Activated CD4-positive, alpha-beta memory T cell treated with anti-CD3 and anti-CD28 coated beads for 36 hours (primary cell): ENCODE data around the gene CIC. TPM values are rescaled to one million over a fixed set of nuclear protein-coding genes. Genes with fewer than 3 reads are reported as not detected.
A peak's percentile ranks its signal among the peaks of the same experiment; 100 is the strongest.

Experiments
- CTCF ChIA-PET: fragments of 350-600 bp; sonication (Branson Sonifier 250); formaldehyde crosslinking; loops from one replicate; lab custom pipeline; 2021; ENCODE audit warnings: antibody characterized with exemption, inconsistent platforms; lab: Charles Lee
- POLR2A ChIA-PET: fragments of 350-600 bp; sonication (Branson Sonifier 250); formaldehyde crosslinking; loops from one replicate; lab custom pipeline; 2021; ENCODE audit warnings: antibody characterized with exemption; lab: Charles Lee
- DNase-seq: peaks from one replicate; pipeline ENCODE4 v3.0.0-alpha.2; 2020
- H3K27ac Mint-ChIP-seq: one replicate; pipeline ENCODE4 v1.8.0; 2021; ENCODE audit warnings: mixed read lengths
- H3K27me3 Mint-ChIP-seq: one replicate; pipeline ENCODE4 v1.8.0; 2021; ENCODE audit warnings: mixed read lengths
- H3K36me3 Mint-ChIP-seq: one replicate; pipeline ENCODE4 v1.8.0; 2021; ENCODE audit warnings: mixed read lengths
- H3K4me1 Mint-ChIP-seq: one replicate; pipeline ENCODE4 v1.8.0; 2021; ENCODE audit warnings: low read depth, mixed read lengths
- H3K4me3 Mint-ChIP-seq: one replicate; pipeline ENCODE4 v1.8.0; 2021; ENCODE audit warnings: mild to moderate bottlenecking, mixed read lengths
- H3K9me3 Mint-ChIP-seq: one replicate; pipeline ENCODE4 v1.8.0; 2021; ENCODE audit warnings: mixed read lengths
- intact Hi-C: fragments of 100-400 bp; cut with micrococcal nuclease; formaldehyde crosslinking; loops from one replicate; pipeline ENCODE4 v1.15.1; 2023
- total RNA-seq, 2 experiments: library from RNA; stranded (reverse); gene quantifications; one replicate each; pipeline ENCODE4 v1.2.3, GENCODE V29; 2021

The CIC gene
- total RNA-seq, 2 experiments from 2014 or later: 56.9 to 64.2 TPM

- no peak for DNase-seq
- Mint-ChIP-seq H3K4me1 (peaks cover 42% of the 10 kb centered on the region), H3K4me3 (no peak overlapping the region), H3K9me3 (no peaks in the 10 kb centered on the region), H3K27ac (no peak overlapping the region), H3K27me3 (no peaks in the 10 kb centered on the region), H3K36me3 (peaks cover 23% of the 10 kb centered on the region)
- intact Hi-C loops: no loop called here
- ChIA-PET POLR2A (no interaction called here), CTCF (no interaction called here)
These were observed 3.9 kb downstream of the CIC start for GRCh38 chr19:42272989-42273406.

GRCh38 chr19:42273407-42274064, 4.5 kb downstream of the CIC start:
- H3K4me3 Mint-ChIP-seq: no peak overlapping the region
- H3K36me3 Mint-ChIP-seq: peaks cover 23% of the 10 kb centered on the region
- POLR2A ChIA-PET: no interaction called here
- H3K9me3 Mint-ChIP-seq: no peaks in the 10 kb centered on the region
- peaks cover 46% of the 10 kb centered on the region for H3K4me1 Mint-ChIP-seq
- no peaks in the 10 kb centered on the region for H3K27me3 Mint-ChIP-seq
- intact Hi-C loops: no loop called here
- DNase-seq: no peak
- CTCF ChIA-PET: no interaction called here
- H3K27ac Mint-ChIP-seq: no peak overlapping the region

GRCh38 chr19:42274065-42274682, 5.1 kb downstream of the CIC start:
- Mint-ChIP-seq H3K9me3 (no peaks in the 10 kb centered on the region), H3K36me3 (peaks cover 23% of the 10 kb centered on the region), H3K27ac (no peak overlapping the region), H3K4me1 (peaks cover 53% of the 10 kb centered on the region), H3K4me3 (no peak overlapping the region), H3K27me3 (no peaks in the 10 kb centered on the region)
- ChIA-PET CTCF (interaction anchor here (1.2 to 7.0 kb wide), 2 partner anchors 30 to 165 kb away, joined by 3 to 107 read pairs; partner anchors contain the start of gene GSK3A), POLR2A (no interaction called here)
- no peak for DNase-seq
- intact Hi-C loops: no loop called here

- H3K4me3 Mint-ChIP-seq: no peak overlapping the region
These were observed 6.1 kb downstream of the CIC start for GRCh38 chr19:42275103-42275502.

GRCh38 chr19:42275517-42275916, 6.5 kb downstream of the CIC start:
- H3K27ac Mint-ChIP-seq: no peak overlapping the region
- no peak overlapping the region for H3K4me3 Mint-ChIP-seq
- POLR2A ChIA-PET: no interaction called here
- intact Hi-C loops: no loop called here
- no peaks in the 10 kb centered on the region for H3K27me3 Mint-ChIP-seq
- DNase-seq: no peak
- CTCF ChIA-PET: interaction anchor here (1.2 to 7.0 kb wide), 2 partner anchors 32 to 166 kb away, joined by 3 to 107 read pairs; partner anchors contain the start of gene GSK3A
- peaks cover 56% of the 10 kb centered on the region for H3K4me1 Mint-ChIP-seq
- no peaks in the 10 kb centered on the region for H3K9me3 Mint-ChIP-seq
- H3K36me3 Mint-ChIP-seq: peaks cover 25% of the 10 kb centered on the region

More at GRCh38 chr19:42275103-42275502, 6.1 kb downstream of the CIC start:
- H3K27me3 Mint-ChIP-seq: no peaks in the 10 kb centered on the region
- DNase-seq: no peak
- no peak overlapping the region for H3K27ac Mint-ChIP-seq
- POLR2A ChIA-PET: no interaction called here
- peaks cover 59% of the 10 kb centered on the region for H3K4me1 Mint-ChIP-seq
- intact Hi-C loops: no loop called here
- CTCF ChIA-PET: interaction anchor here (1.2 to 7.0 kb wide), 2 partner anchors 31 to 166 kb away, joined by 3 to 107 read pairs; partner anchors contain the start of gene GSK3A
- no peaks in the 10 kb centered on the region for H3K9me3 Mint-ChIP-seq
- peaks cover 25% of the 10 kb centered on the region for H3K36me3 Mint-ChIP-seq

- Mint-ChIP-seq H3K36me3 (peaks cover 25% of the 10 kb centered on the region), H3K9me3 (no peaks in the 10 kb centered on the region), H3K27ac (peak overlapping the region; percentile 64), H3K4me3 (no peak overlapping the region), H3K4me1 (peaks cover 52% of the 10 kb centered on the region), H3K27me3 (no peaks in the 10 kb centered on the region)
- POLR2A ChIA-PET: interaction anchor here (0.6 to 1.5 kb wide), 2 partner anchors 25 to 34 kb away, joined by 3 to 5 read pairs; partner anchors contain the start of gene GSK3A
- CTCF ChIA-PET: interaction anchor here (7.0 kb wide), 1 partner anchor 33 kb away, joined by 107 read pairs; the partner anchor contains the start of gene GSK3A
- no peak for DNase-seq
- intact Hi-C loops: no loop called here
These were observed 7.2 kb downstream of the CIC start for GRCh38 chr19:42276284-42276683.

- peak overlapping the region; percentile 69 for H3K27ac Mint-ChIP-seq
- POLR2A ChIA-PET: interaction anchor here (0.6 to 1.5 kb wide), 2 partner anchors 26 to 34 kb away, joined by 3 to 5 read pairs; partner anchors contain the start of gene GSK3A
These were observed 7.8 kb downstream of the CIC start for GRCh38 chr19:42276821-42277220.

GRCh38 chr19:42277821-42278451, 8.9 kb downstream of the CIC start:
- no peaks in the 10 kb centered on the region for H3K27me3 Mint-ChIP-seq
- no peaks in the 10 kb centered on the region for H3K9me3 Mint-ChIP-seq
- H3K4me1 Mint-ChIP-seq: peaks cover 62% of the 10 kb centered on the region
- no peak overlapping the region for H3K27ac Mint-ChIP-seq
- no peak for DNase-seq
- H3K4me3 Mint-ChIP-seq: no peak overlapping the region
- peaks cover 19% of the 10 kb centered on the region for H3K36me3 Mint-ChIP-seq
- intact Hi-C loops: no loop called here
- ChIA-PET POLR2A (interaction anchor here (1.2 to 2.3 kb wide), 5 partner anchors 7 to 36 kb away, joined by 3 to 15 read pairs (median 3); partner anchors contain the start of genes CIC and GSK3A), CTCF (interaction anchor here (0.9 to 7.0 kb wide), 4 partner anchors 27 to 148 kb away, joined by 3 to 107 read pairs (median 22); partner anchors contain the start of genes GSK3A and ZNF526)

More at GRCh38 chr19:42276821-42277220, 7.8 kb downstream of the CIC start:
- Mint-ChIP-seq H3K4me1 (peaks cover 54% of the 10 kb centered on the region), H3K27me3 (no peaks in the 10 kb centered on the region), H3K36me3 (peaks cover 21% of the 10 kb centered on the region), H3K4me3 (no peak overlapping the region), H3K9me3 (no peaks in the 10 kb centered on the region)
- CTCF ChIA-PET: interaction anchor here (7.0 kb wide), 1 partner anchor 33 kb away, joined by 107 read pairs; the partner anchor contains the start of gene GSK3A
- intact Hi-C loops: no loop called here
- peak; percentile 70 for DNase-seq

GRCh38 chr19:42278452-42279154, 9.6 kb downstream of the CIC start:
- Mint-ChIP-seq H3K4me1 (peaks cover 59% of the 10 kb centered on the region), H3K36me3 (peaks cover 15% of the 10 kb centered on the region), H3K27me3 (no peaks in the 10 kb centered on the region), H3K27ac (peak overlapping the region; percentile 91), H3K9me3 (no peaks in the 10 kb centered on the region), H3K4me3 (no peak overlapping the region)
- intact Hi-C loops: loop anchor here (1.0 kb wide), 1 partner anchor 145 kb away; no protein-coding TSS in a partner anchor
- ChIA-PET POLR2A (interaction anchor here (0.5 to 2.3 kb wide), 9 partner anchors 8 to 168 kb away, joined by 3 to 15 read pairs (median 3); partner anchors contain the start of genes CIC and GSK3A), CTCF (interaction anchor here (0.8 to 7.0 kb wide), 18 partner anchors 8 to 163 kb away, joined by 3 to 107 read pairs (median 6); partner anchors contain the start of genes ERF, GSK3A, PAFAH1B3 and POU2F2)
- no peak for DNase-seq

GRCh38 chr19:42279155-42279901, 10.3 kb downstream of the CIC start:
- H3K4me3 Mint-ChIP-seq: no peak overlapping the region
- no peaks in the 10 kb centered on the region for H3K27me3 Mint-ChIP-seq
- H3K27ac Mint-ChIP-seq: peak overlapping the region; percentile 91
- DNase-seq: no peak
- intact Hi-C loops: loop anchor here (1.0 kb wide), 1 partner anchor 146 kb away; no protein-coding TSS in a partner anchor
- peaks cover 59% of the 10 kb centered on the region for H3K4me1 Mint-ChIP-seq
- ChIA-PET CTCF (interaction anchor here (0.6 to 7.0 kb wide), 32 partner anchors 9 to 170 kb away, joined by 3 to 107 read pairs (median 5); partner anchors contain the start of genes ERF, GSK3A, PAFAH1B3 and POU2F2), POLR2A (interaction anchor here (0.5 to 2.3 kb wide), 9 partner anchors 9 to 168 kb away, joined by 3 to 15 read pairs (median 3); partner anchors contain the start of gene GSK3A)
- no peaks in the 10 kb centered on the region for H3K9me3 Mint-ChIP-seq
- peaks cover 14% of the 10 kb centered on the region for H3K36me3 Mint-ChIP-seq
